GM23338 (cell line): Measurements from ENCODE around the gene CABLES2.
A peak's percentile ranks its signal among the peaks of the same experiment; 100 is the strongest.

Experiments used
- CREB1 ChIP-seq: fragments of 250-450 bp; sonication (Bioruptor Pico); IDR thresholded peaks from 2 replicates; pipeline ENCODE4 v1.5.0; 2020; ENCODE audit warnings: low read depth, mild to moderate bottlenecking, moderate library complexity
- EZH2 ChIP-seq: fragments of 200-600 bp; sonication (generic); IDR thresholded peaks from one replicate; pipeline ENCODE4 v1.8.0; 2017; ENCODE audit warnings: antibody characterized with exemption, mild to moderate bottlenecking, low read depth; ENCODE audit not compliant: unreplicated experiment
- NANOG ChIP-seq: IDR thresholded peaks from 2 replicates; pipeline ENCODE4 v1.6.1; 2016; ENCODE audit warnings: antibody characterized with exemption, borderline replicate concordance
- POLR2AphosphoS5 ChIP-seq: IDR thresholded peaks from 2 replicates; pipeline ENCODE4 v1.6.1; 2016; ENCODE audit warnings: antibody characterized with exemption, low read depth
- STAT1 ChIP-seq: IDR thresholded peaks from one replicate; pipeline ENCODE4 v1.6.1; 2016; ENCODE audit warnings: antibody characterized with exemption; ENCODE audit not compliant: unreplicated experiment
- TF ChIP-seq, protein P1 (sequence below), 2 experiments: fragments of 200-600 bp in 1 of 2; sonication (generic) in 1 of 2; conservative IDR thresholded peaks; 2 replicates each; pipeline versions ENCODE4 v1.5.1 to v1.6.1; 2016 to 2017; ENCODE audit warnings: antibody characterized with exemption in 2 of 2, low read depth in 2 of 2, mild to moderate bottlenecking in 2 of 2, moderate library complexity in 1 of 2
- TF ChIP-seq, protein P2 (sequence below): IDR thresholded peaks from one replicate; pipeline ENCODE4 v1.6.1; 2018; ENCODE audit warnings: antibody characterized with exemption; ENCODE audit not compliant: unreplicated experiment
- TF ChIP-seq, protein P3 (sequence below): IDR thresholded peaks from 2 replicates; pipeline ENCODE4 v1.6.1; 2016; ENCODE audit warnings: antibody characterized with exemption

DNA sequence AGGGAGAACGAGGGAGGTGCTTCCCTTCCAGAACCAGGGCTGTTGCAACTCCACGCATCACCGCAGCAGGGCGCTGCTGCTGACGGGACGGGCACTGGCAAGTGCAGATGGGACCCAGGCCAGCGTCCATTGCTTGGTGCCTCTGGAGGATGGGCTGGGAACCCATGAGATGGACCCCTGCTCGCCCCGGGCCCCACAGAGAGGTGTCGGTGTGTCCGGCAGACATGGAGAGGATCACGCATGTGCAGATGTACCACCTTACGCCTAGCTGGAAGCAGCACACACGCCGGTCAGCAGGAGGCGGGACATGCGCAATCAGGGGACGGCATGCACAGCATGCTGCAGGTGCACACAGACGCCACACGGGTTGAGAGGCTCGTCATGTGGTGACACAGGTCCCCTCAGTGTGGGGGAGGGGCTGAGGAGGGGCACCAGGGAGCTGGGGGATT lies 5.7 kb downstream of the CABLES2 start:
- TF ChIP-seq, protein P1, sequence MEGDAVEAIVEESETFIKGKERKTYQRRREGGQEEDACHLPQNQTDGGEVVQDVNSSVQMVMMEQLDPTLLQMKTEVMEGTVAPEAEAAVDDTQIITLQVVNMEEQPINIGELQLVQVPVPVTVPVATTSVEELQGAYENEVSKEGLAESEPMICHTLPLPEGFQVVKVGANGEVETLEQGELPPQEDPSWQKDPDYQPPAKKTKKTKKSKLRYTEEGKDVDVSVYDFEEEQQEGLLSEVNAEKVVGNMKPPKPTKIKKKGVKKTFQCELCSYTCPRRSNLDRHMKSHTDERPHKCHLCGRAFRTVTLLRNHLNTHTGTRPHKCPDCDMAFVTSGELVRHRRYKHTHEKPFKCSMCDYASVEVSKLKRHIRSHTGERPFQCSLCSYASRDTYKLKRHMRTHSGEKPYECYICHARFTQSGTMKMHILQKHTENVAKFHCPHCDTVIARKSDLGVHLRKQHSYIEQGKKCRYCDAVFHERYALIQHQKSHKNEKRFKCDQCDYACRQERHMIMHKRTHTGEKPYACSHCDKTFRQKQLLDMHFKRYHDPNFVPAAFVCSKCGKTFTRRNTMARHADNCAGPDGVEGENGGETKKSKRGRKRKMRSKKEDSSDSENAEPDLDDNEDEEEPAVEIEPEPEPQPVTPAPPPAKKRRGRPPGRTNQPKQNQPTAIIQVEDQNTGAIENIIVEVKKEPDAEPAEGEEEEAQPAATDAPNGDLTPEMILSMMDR (conservative IDR thresholded peaks at IDR 0.05; ENCODE audit: low read depth in 2 of 2): peak; percentile 60 to 75
- TF ChIP-seq POLR2AphosphoS5: no peak
- TF ChIP-seq EZH2: no peak
- TF ChIP-seq, protein P2, sequence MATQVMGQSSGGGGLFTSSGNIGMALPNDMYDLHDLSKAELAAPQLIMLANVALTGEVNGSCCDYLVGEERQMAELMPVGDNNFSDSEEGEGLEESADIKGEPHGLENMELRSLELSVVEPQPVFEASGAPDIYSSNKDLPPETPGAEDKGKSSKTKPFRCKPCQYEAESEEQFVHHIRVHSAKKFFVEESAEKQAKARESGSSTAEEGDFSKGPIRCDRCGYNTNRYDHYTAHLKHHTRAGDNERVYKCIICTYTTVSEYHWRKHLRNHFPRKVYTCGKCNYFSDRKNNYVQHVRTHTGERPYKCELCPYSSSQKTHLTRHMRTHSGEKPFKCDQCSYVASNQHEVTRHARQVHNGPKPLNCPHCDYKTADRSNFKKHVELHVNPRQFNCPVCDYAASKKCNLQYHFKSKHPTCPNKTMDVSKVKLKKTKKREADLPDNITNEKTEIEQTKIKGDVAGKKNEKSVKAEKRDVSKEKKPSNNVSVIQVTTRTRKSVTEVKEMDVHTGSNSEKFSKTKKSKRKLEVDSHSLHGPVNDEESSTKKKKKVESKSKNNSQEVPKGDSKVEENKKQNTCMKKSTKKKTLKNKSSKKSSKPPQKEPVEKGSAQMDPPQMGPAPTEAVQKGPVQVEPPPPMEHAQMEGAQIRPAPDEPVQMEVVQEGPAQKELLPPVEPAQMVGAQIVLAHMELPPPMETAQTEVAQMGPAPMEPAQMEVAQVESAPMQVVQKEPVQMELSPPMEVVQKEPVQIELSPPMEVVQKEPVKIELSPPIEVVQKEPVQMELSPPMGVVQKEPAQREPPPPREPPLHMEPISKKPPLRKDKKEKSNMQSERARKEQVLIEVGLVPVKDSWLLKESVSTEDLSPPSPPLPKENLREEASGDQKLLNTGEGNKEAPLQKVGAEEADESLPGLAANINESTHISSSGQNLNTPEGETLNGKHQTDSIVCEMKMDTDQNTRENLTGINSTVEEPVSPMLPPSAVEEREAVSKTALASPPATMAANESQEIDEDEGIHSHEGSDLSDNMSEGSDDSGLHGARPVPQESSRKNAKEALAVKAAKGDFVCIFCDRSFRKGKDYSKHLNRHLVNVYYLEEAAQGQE: no peak
- no peak for TF ChIP-seq CREB1 (CRISPR knock-in tag)
- TF ChIP-seq NANOG: no peak
- TF ChIP-seq, protein P3, sequence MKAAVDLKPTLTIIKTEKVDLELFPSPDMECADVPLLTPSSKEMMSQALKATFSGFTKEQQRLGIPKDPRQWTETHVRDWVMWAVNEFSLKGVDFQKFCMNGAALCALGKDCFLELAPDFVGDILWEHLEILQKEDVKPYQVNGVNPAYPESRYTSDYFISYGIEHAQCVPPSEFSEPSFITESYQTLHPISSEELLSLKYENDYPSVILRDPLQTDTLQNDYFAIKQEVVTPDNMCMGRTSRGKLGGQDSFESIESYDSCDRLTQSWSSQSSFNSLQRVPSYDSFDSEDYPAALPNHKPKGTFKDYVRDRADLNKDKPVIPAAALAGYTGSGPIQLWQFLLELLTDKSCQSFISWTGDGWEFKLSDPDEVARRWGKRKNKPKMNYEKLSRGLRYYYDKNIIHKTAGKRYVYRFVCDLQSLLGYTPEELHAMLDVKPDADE: no peak
- TF ChIP-seq STAT1: no peak
